Endothelial cell of umbilical vein (primary cell): ENCODE measurements around the gene CLEC4E.

ENCODE experiments used
- EZH2 ChIP-seq: IDR thresholded peaks from 2 replicates; pipeline ENCODE4 v1.6.1; 2012; ENCODE audit warnings: borderline replicate concordance, low read depth, mild to moderate bottlenecking, moderate library complexity, low read length, inconsistent platforms; ENCODE audit not compliant: severe bottlenecking
- FOS ChIP-seq: IDR thresholded peaks from 2 replicates; pipeline ENCODE4 v1.6.1; 2011; ENCODE audit warnings: mild to moderate bottlenecking, low read length, moderate library complexity, borderline replicate concordance; ENCODE audit not compliant: insufficient read depth
- JUN ChIP-seq: IDR thresholded peaks from 2 replicates; pipeline ENCODE4 v1.6.1; 2011; ENCODE audit warnings: borderline replicate concordance, low read depth; ENCODE audit not compliant: insufficient read length, insufficient read depth
- MYC ChIP-seq: IDR thresholded peaks from one replicate; pipeline ENCODE4 v1.6.1; 2011; ENCODE audit warnings: mild to moderate bottlenecking, low read depth, low read length
- POLR2A ChIP-seq: IDR thresholded peaks from 2 replicates; pipeline ENCODE4 v1.6.1; 2012; ENCODE audit warnings: low read depth, mild to moderate bottlenecking, control low read depth, low read length
- POLR2AphosphoS5 ChIP-seq: IDR thresholded peaks from 2 replicates; pipeline ENCODE4 v1.6.1; 2012; ENCODE audit warnings: low read depth, mild to moderate bottlenecking, control low read depth, low read length, moderate library complexity; ENCODE audit not compliant: insufficient read depth
- TF ChIP-seq, protein P1 (sequence below), 2 donors: IDR thresholded peaks; 1 replicate in 1 of 2; 2 replicates in 1 of 2; pipeline ENCODE4 v1.5.1; 2011; ENCODE audit warnings: low read length in 2 of 2, mild to moderate bottlenecking in 2 of 2, moderate library complexity in 2 of 2, control low read depth in 1 of 2, inconsistent platforms in 1 of 2, low read depth in 1 of 2; ENCODE audit not compliant: insufficient read depth in 1 of 2; ENCODE audit errors: extremely low read depth in 1 of 2
- TF ChIP-seq, protein P2 (sequence below): IDR thresholded peaks from 2 replicates; pipeline ENCODE4 v1.6.1; 2011; ENCODE audit not compliant: insufficient read depth, insufficient read length

GRCh38 chr12:8504351-8504750 lies 36.4 kb downstream of the CLEC4E start:
- TF ChIP-seq, protein P1, sequence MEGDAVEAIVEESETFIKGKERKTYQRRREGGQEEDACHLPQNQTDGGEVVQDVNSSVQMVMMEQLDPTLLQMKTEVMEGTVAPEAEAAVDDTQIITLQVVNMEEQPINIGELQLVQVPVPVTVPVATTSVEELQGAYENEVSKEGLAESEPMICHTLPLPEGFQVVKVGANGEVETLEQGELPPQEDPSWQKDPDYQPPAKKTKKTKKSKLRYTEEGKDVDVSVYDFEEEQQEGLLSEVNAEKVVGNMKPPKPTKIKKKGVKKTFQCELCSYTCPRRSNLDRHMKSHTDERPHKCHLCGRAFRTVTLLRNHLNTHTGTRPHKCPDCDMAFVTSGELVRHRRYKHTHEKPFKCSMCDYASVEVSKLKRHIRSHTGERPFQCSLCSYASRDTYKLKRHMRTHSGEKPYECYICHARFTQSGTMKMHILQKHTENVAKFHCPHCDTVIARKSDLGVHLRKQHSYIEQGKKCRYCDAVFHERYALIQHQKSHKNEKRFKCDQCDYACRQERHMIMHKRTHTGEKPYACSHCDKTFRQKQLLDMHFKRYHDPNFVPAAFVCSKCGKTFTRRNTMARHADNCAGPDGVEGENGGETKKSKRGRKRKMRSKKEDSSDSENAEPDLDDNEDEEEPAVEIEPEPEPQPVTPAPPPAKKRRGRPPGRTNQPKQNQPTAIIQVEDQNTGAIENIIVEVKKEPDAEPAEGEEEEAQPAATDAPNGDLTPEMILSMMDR (IDR thresholded peaks at IDR 0.05; ENCODE audit: extremely low read depth in 1 of 2, insufficient read depth in 1 of 2, low read depth in 1 of 2, low read length in 2 of 2) = no peak
- TF ChIP-seq, protein P2, sequence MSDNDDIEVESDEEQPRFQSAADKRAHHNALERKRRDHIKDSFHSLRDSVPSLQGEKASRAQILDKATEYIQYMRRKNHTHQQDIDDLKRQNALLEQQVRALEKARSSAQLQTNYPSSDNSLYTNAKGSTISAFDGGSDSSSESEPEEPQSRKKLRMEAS = no peak
- TF ChIP-seq POLR2A (no peak), POLR2AphosphoS5 (no peak), JUN (no peak), FOS (no peak), MYC (no peak), EZH2 (no peak)
